Fibroblast of skin of left quadriceps (primary cell): ENCODE measurements around the gene CAMK2B.

Experiments used
- DNase-seq, 2 experiments: peaks; one replicate each; pipeline ENCODE4 v3.0.0-alpha.2; 2013; ENCODE audit warnings: low read depth in 2 of 2

Gene CAMK2B

GRCh38 chr7:44330331-44330730, 4.9 kb upstream of the CAMK2B start:
- DNase-seq = no peak

GRCh38 chr7:44329888-44330287, 4.5 kb upstream of the CAMK2B start:
- no peak for DNase-seq

- no peak for DNase-seq
Measured at GRCh38 chr7:44329081-44329480, 3.7 kb upstream of the CAMK2B start.

GRCh38 chr7:44327981-44328380, 2.6 kb upstream of the CAMK2B start:
- DNase-seq = no peak

GRCh38 chr7:44326261-44327125, 1.1 kb upstream of the CAMK2B start:
- no peak for DNase-seq

GRCh38 chr7:44325811-44326241, 432 bp upstream of the CAMK2B start:
- no peak for DNase-seq

GRCh38 chr7:44324481-44325200, 753 bp downstream of the CAMK2B start:
- DNase-seq = no peak

GRCh38 chr7:44324204-44324480, 1.3 kb downstream of the CAMK2B start:
- no peak for DNase-seq

- no peak for DNase-seq
Measured at GRCh38 chr7:44323381-44324203, 1.8 kb downstream of the CAMK2B start.

GRCh38 chr7:44322631-44323363, 2.6 kb downstream of the CAMK2B start:
- no peak for DNase-seq

GRCh38 chr7:44321796-44322195, 3.6 kb downstream of the CAMK2B start:
- no peak for DNase-seq

GRCh38 chr7:44320794-44321371, 4.5 kb downstream of the CAMK2B start:
- DNase-seq = no peak

GRCh38 chr7:44320141-44320540, 5.3 kb downstream of the CAMK2B start:
- no peak for DNase-seq

GRCh38 chr7:44318332-44318731, 7.1 kb downstream of the CAMK2B start:
- no peak for DNase-seq

GRCh38 chr7:44315301-44315903, 10.0 kb downstream of the CAMK2B start:
- DNase-seq = no peak

- no peak for DNase-seq
Measured at GRCh38 chr7:44313621-44314031, 11.8 kb downstream of the CAMK2B start.

- DNase-seq = no peak
Measured at GRCh38 chr7:44313016-44313415, 12.4 kb downstream of the CAMK2B start.

- no peak for DNase-seq
Measured at GRCh38 chr7:44311561-44312495, 13.6 kb downstream of the CAMK2B start.

GRCh38 chr7:44310221-44310848, 15.1 kb downstream of the CAMK2B start:
- DNase-seq = no peak
